Measurements from ENCODE around the gene ZFYVE28. TPM values are rescaled to one million over a fixed set of nuclear protein-coding genes. Genes with fewer than 3 reads are reported as not detected.

The ZFYVE28 gene
- total RNA-seq, 2 donors from 2014 or later = 29.6 to 31.6 TPM

- Histone ChIP-seq H3K4me1 (no peaks in the 10 kb centered on the region), H3K36me3 (no peaks in the 10 kb centered on the region), H3K9me3 (no peaks in the 10 kb centered on the region), H3K27me3 (no peaks in the 10 kb centered on the region), H3K4me3 (no peak overlapping the region), H3K27ac (no peak overlapping the region), H3K9ac (ENCODE audit: low read depth in 2 of 2, low read length in 2 of 2) (no peak overlapping the region)
- no peak for TF ChIP-seq CTCF (IDR thresholded peaks at IDR 0.05)
- intact Hi-C loops (cut with DNase I) = no loop called here
- DNase-seq = no peak
These were observed 8.3 kb upstream of the ZFYVE28 start for GRCh38 chr4:2426711-2427275.

GRCh38 chr4:2426069-2426397 lies 7.6 kb upstream of the ZFYVE28 start:
- intact Hi-C loops (cut with DNase I) = no loop called here
- no peak overlapping the region for H3K27ac ChIP-seq
- TF ChIP-seq CTCF (IDR thresholded peaks at IDR 0.05) = no peak
- no peaks in the 10 kb centered on the region for H3K36me3 ChIP-seq
- no peak overlapping the region for H3K4me3 ChIP-seq
- H3K27me3 ChIP-seq = no peaks in the 10 kb centered on the region
- H3K9me3 ChIP-seq = no peaks in the 10 kb centered on the region
- no peak overlapping the region for H3K9ac ChIP-seq (ENCODE audit: low read depth in 2 of 2, low read length in 2 of 2)
- H3K4me1 ChIP-seq = no peaks in the 10 kb centered on the region
- no peak for DNase-seq

DNA sequence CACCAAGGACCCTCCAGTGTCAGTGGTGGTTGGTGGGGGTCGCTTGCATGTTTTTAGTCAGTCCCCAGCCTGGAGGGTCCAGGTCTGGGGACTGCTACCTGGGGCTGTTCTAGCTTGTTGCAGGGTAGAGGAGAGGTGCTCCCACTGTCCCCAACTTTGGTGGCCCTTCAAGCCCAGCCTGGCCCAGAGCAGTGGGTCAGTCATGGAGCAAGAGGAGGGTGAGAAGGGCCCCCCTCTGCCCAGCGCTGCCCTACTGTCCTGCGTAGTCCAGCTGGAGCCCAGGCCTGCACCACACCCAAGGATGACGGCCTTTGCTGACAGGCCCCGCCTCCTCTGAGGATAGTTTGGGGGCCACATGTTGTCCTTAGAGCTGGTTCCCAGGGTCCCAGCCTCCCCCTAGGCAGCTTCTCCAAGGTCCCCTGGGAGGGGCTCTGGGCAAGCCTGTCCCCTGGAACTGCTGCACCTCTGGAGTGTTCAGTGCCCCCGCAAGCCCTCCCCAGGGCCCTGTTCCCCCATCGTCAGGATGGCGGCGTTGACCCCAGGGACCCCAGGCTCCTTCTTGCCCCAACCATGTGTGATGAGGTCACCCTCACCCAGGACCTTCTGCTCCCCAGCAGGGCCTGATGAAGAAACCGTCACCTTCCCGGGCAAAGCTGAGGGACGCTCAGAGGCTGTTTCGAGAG lies 7.1 kb upstream of the ZFYVE28 start:
- no peak for TF ChIP-seq CTCF (IDR thresholded peaks at IDR 0.05)
- no peaks in the 10 kb centered on the region for H3K36me3 ChIP-seq
- H3K9ac ChIP-seq (ENCODE audit: low read depth in 2 of 2, low read length in 2 of 2) = no peak overlapping the region
- no peaks in the 10 kb centered on the region for H3K4me1 ChIP-seq
- H3K27ac ChIP-seq = no peak overlapping the region
- no peak for DNase-seq
- intact Hi-C loops (cut with DNase I) = no loop called here
- H3K27me3 ChIP-seq = no peaks in the 10 kb centered on the region
- H3K9me3 ChIP-seq = no peaks in the 10 kb centered on the region
- H3K4me3 ChIP-seq = no peak overlapping the region

DNA sequence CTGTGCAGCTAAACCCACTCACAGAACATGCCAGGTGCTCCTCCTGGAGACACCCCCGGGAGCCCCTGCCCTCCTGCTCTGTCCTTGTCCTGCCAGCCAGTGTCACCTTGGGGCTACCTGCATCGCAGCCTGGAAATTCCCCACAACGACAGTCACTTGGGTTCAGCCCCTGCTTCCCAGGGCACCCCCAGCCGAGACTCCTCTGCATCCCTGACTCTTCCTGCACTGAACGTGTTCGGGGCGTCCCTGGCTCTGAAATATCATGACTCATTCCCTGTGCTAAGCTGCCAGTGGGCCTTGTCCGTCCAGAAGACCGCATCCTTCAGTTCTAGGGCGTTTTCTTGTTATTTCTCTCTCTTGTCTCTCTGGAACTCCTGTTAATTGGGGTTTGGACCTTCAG lies 6.1 kb upstream of the ZFYVE28 start:
- TF ChIP-seq CTCF (IDR thresholded peaks at IDR 0.05) = no peak
- no peak for DNase-seq
- intact Hi-C loops (cut with DNase I) = no loop called here

DNA sequence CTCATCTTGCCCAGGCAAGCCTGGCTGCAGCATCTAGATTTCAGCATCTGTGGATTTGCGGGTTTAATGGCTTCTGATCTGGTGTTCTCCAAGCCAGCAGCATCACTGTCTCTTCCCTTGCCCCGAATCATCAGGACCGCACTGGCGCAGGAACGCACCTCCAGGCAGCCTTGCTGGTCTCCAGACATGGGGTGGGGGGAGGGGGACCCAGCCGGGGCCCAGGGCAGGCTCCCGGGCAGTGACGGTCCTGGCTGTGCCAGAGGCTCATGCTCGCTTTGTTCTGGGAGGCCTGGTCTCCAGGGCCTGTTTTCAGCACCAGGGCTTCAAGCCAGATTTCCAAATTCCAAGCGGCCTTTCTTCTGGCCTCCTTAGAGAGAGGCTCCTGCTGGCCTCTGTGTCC lies 5.2 kb upstream of the ZFYVE28 start:
- H3K4me3 ChIP-seq = no peak overlapping the region
- no peak for DNase-seq
- H3K27me3 ChIP-seq = no peaks in the 10 kb centered on the region
- H3K27ac ChIP-seq = no peak overlapping the region
- H3K9me3 ChIP-seq = no peaks in the 10 kb centered on the region
- H3K9ac ChIP-seq (ENCODE audit: low read depth in 2 of 2, low read length in 2 of 2) = no peak overlapping the region
- H3K4me1 ChIP-seq = peaks cover 5% of the 10 kb centered on the region
- no peak for TF ChIP-seq CTCF (IDR thresholded peaks at IDR 0.05)
- H3K36me3 ChIP-seq = no peaks in the 10 kb centered on the region
- intact Hi-C loops (cut with DNase I) = no loop called here

More for the DNA sequence above, 6.1 kb upstream of the ZFYVE28 start:
- Histone ChIP-seq H3K27ac (no peak overlapping the region), H3K4me3 (no peak overlapping the region), H3K36me3 (no peaks in the 10 kb centered on the region), H3K4me1 (no peaks in the 10 kb centered on the region), H3K9me3 (no peaks in the 10 kb centered on the region), H3K9ac (ENCODE audit: low read depth in 2 of 2, low read length in 2 of 2) (no peak overlapping the region), H3K27me3 (no peaks in the 10 kb centered on the region)

All from colonic mucosa (tissue), 4 donors.